WTC11 (cell line): Measurements from ENCODE around the gene PLIN3. TPM values are rescaled to one million over a fixed set of nuclear protein-coding genes. Genes with fewer than 3 reads are reported as not detected.

Experiments
- ATAC-seq: fragments of 200-7000 bp; cut with Tn5 transposase; 2 replicates; pipeline ENCODE4 v1.10.0; 2021; ENCODE audit warnings: mild to moderate bottlenecking, moderate library complexity
- CTCF ChIA-PET: fragments of 300-600 bp; sonication (Branson Sonifier 250); formaldehyde crosslinking; loops from one replicate; lab custom pipeline; 2021; ENCODE audit warnings: antibody characterized with exemption; lab: Charles Lee
- POLR2A ChIA-PET: fragments of 350-600 bp; sonication (Branson Sonifier 250); formaldehyde crosslinking; loops from one replicate; lab custom pipeline; 2021; ENCODE audit warnings: antibody characterized with exemption; lab: Charles Lee
- DNase-seq: peaks from one replicate; pipeline ENCODE4 v3.0.0; 2021; ENCODE audit warnings: low spot score
- H3K27ac Mint-ChIP-seq: 2 replicates; pipeline ENCODE4 v1.8.0; 2021; ENCODE audit warnings: mixed read lengths
- H3K27me3 Mint-ChIP-seq: 2 replicates; pipeline ENCODE4 v1.8.0; 2021; ENCODE audit warnings: low read depth, mild to moderate bottlenecking, moderate library complexity, mixed read lengths
- H3K36me3 Mint-ChIP-seq: 2 replicates; pipeline ENCODE4 v1.8.0; 2021; ENCODE audit warnings: mixed read lengths
- H3K4me1 Mint-ChIP-seq: 2 replicates; pipeline ENCODE4 v1.8.0; 2022; ENCODE audit warnings: mixed read lengths
- H3K4me3 Mint-ChIP-seq: 2 replicates; pipeline ENCODE4 v1.8.0; 2021; ENCODE audit warnings: mild to moderate bottlenecking, moderate library complexity, mixed read lengths
- H3K9me3 Mint-ChIP-seq: 2 replicates; pipeline ENCODE4 v1.8.0; 2021; ENCODE audit warnings: mixed read lengths
- CREM ChIP-seq: sonication (generic); formaldehyde crosslinking; IDR thresholded peaks from 2 replicates; pipeline ENCODE4 v1.8.1; 2022; ENCODE audit warnings: mild to moderate bottlenecking, missing genetic modification reagents, moderate library complexity
- ELF4 ChIP-seq: sonication (generic); formaldehyde crosslinking; IDR thresholded peaks from 2 replicates; pipeline ENCODE4 v1.8.1; 2022; ENCODE audit warnings: low read depth, mild to moderate bottlenecking, moderate library complexity, missing genetic modification reagents
- ETV6 ChIP-seq: sonication (generic); formaldehyde crosslinking; IDR thresholded peaks from 2 replicates; pipeline ENCODE4 v1.8.1; 2022; ENCODE audit warnings: mild to moderate bottlenecking, missing genetic modification reagents
- FOXK1 ChIP-seq: sonication (generic); formaldehyde crosslinking; IDR thresholded peaks from 2 replicates; pipeline ENCODE4 v1.8.0; 2022; ENCODE audit warnings: mild to moderate bottlenecking, moderate library complexity, missing genetic modification reagents
- GTF2I ChIP-seq: fragments of 250-450 bp; sonication (Bioruptor Pico); conservative IDR thresholded peaks from 2 replicates; pipeline ENCODE4 v1.4.0; 2021; ENCODE audit warnings: mild to moderate bottlenecking
- JUN ChIP-seq: sonication (generic); formaldehyde crosslinking; IDR thresholded peaks from 2 replicates; pipeline ENCODE4 v1.8.0; 2023; ENCODE audit warnings: mild to moderate bottlenecking, missing genetic modification reagents
- NR2C2 ChIP-seq: sonication (generic); formaldehyde crosslinking; IDR thresholded peaks from 2 replicates; pipeline ENCODE4 v1.8.0; 2022; ENCODE audit warnings: mild to moderate bottlenecking, missing genetic modification reagents
- OVOL2 ChIP-seq: fragments of 250-450 bp; sonication (Bioruptor Pico); IDR thresholded peaks from 2 replicates; pipeline ENCODE4 v1.9.0; 2021; ENCODE audit warnings: mild to moderate bottlenecking, borderline replicate concordance
- RORB ChIP-seq: fragments of 250-450 bp; sonication (Bioruptor Pico); IDR thresholded peaks from 2 replicates; pipeline ENCODE4 v1.9.0; 2021; ENCODE audit warnings: mild to moderate bottlenecking
- SOX15 ChIP-seq: fragments of 250-450 bp; sonication (Bioruptor Pico); IDR thresholded peaks from 2 replicates; pipeline ENCODE4 v1.9.0; 2021; ENCODE audit warnings: mild to moderate bottlenecking
- ZNF121 ChIP-seq: sonication (generic); formaldehyde crosslinking; IDR thresholded peaks from 2 replicates; pipeline ENCODE4 v1.8.0; 2023; ENCODE audit warnings: missing genetic modification reagents
- ZNF232 ChIP-seq: sonication (generic); formaldehyde crosslinking; IDR thresholded peaks from 2 replicates; pipeline ENCODE4 v1.8.0; 2022; ENCODE audit warnings: mild to moderate bottlenecking, missing genetic modification reagents
- ZNF396 ChIP-seq: fragments of 250-450 bp; sonication (Bioruptor Pico); IDR thresholded peaks from 2 replicates; pipeline ENCODE4 v1.8.0; 2021; ENCODE audit warnings: mild to moderate bottlenecking, moderate library complexity, borderline replicate concordance
- total RNA-seq: library from RNA; stranded (reverse); gene quantifications from 3 replicates; pipeline ENCODE4 v1.2.3, GENCODE V29; 2021
- TF ChIP-seq, protein P1 (sequence below): sonication (generic); formaldehyde crosslinking; IDR thresholded peaks from 2 replicates; pipeline ENCODE4 v1.8.0; 2022; ENCODE audit warnings: mild to moderate bottlenecking, missing genetic modification reagents
- TF ChIP-seq, protein P2 (sequence below): fragments of 250-450 bp; sonication (Bioruptor Pico); IDR thresholded peaks from 2 replicates; pipeline ENCODE4 v1.8.0; 2021; ENCODE audit warnings: mild to moderate bottlenecking
- TF ChIP-seq, protein P3 (sequence below): sonication (generic); formaldehyde crosslinking; IDR thresholded peaks from 2 replicates; pipeline ENCODE4 v1.8.1; 2023; ENCODE audit warnings: mild to moderate bottlenecking, missing genetic modification reagents, moderate library complexity
- TF ChIP-seq, protein P4 (sequence below): fragments of 250-450 bp; sonication (Bioruptor Pico); conservative IDR thresholded peaks from 2 replicates; pipeline ENCODE4 v1.9.0; 2021; ENCODE audit warnings: mild to moderate bottlenecking

Gene PLIN3
- total RNA-seq, 1 experiment from 2014 or later: 61.3 TPM

DNA sequence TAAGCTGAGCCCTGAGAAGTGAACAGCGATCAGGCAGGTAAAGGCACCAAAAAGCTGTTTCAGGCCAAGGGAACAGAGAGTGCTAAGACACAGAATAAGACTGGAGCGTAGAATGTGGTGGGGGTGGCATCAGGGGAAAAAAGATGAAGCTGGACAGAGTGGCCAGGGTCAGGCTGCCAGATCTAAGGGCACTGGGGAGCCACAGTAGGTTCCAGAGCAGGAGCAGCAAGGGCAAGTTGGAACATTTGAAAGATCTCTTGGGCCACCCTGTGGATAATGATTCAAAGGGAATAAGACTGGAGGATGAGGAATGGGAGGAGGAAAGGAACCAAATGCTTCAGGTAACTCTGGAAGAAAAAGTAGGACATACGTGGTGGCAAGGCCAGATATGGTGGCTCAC lies 6.5 kb upstream of the PLIN3 start:
- CTCF ChIA-PET: interaction anchor here (0.6 to 5.2 kb wide), 4 partner anchors 38 to 409 kb away, joined by 3 to 64 read pairs (median 7); no protein-coding TSS in a partner anchor
- POLR2A ChIA-PET: no interaction called here
- TF ChIP-seq RORB (CRISPR knock-in tag) (no peak), GTF2I (0 out of 2 replicates have a peak, but pooled peaks have one; percentile 51), ZNF121 (CRISPR knock-in tag) (no peak)

DNA sequence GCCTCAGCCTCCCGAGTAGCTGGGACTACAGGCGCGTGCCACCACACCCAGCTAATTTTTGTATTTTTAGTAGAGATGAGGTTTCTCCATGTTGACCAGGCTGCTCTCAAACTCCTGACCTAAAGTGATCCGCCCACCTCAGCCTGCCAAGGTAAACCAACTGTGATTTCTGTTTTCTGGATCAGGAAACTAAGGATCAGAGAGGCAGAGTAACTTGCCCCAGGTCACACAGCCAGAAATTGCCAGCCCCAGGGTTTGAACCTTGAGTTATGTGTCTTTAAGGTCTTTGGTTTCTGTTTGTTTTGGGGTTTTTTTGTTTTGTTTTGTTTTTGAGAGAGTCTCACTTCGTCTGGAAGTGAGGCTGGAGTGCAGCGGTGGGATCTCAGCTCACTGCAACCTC lies 4.2 kb upstream of the PLIN3 start:
- ChIA-PET POLR2A (interaction anchor here (1.0 kb wide), 1 partner anchor 42 kb away, joined by 4 read pairs; no protein-coding TSS in a partner anchor), CTCF (interaction anchor here (0.7 to 5.2 kb wide), 8 partner anchors 20 to 62 kb away, joined by 3 to 64 read pairs (median 6); no protein-coding TSS in a partner anchor)
- Mint-ChIP-seq H3K4me1 (peaks cover 3% of the 10 kb centered on the region), H3K9me3 (no peaks in the 10 kb centered on the region)
- DNase-seq: no peak
- ATAC-seq: no peak
- TF ChIP-seq, protein P1, sequence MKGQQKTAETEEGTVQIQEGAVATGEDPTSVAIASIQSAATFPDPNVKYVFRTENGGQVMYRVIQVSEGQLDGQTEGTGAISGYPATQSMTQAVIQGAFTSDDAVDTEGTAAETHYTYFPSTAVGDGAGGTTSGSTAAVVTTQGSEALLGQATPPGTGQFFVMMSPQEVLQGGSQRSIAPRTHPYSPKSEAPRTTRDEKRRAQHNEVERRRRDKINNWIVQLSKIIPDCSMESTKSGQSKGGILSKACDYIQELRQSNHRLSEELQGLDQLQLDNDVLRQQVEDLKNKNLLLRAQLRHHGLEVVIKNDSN (CRISPR knock-in tag): no peak
- TF ChIP-seq CREM (no peak), JUN (CRISPR knock-in tag) (no peak), ZNF396 (no peak), ETV6 (CRISPR knock-in tag) (no peak), SOX15 (no peak), OVOL2 (CRISPR knock-in tag) (no peak), NR2C2 (CRISPR knock-in tag) (no peak), ZNF232 (CRISPR knock-in tag) (no peak), FOXK1 (CRISPR knock-in tag) (no peak)
- TF ChIP-seq, protein P2, sequence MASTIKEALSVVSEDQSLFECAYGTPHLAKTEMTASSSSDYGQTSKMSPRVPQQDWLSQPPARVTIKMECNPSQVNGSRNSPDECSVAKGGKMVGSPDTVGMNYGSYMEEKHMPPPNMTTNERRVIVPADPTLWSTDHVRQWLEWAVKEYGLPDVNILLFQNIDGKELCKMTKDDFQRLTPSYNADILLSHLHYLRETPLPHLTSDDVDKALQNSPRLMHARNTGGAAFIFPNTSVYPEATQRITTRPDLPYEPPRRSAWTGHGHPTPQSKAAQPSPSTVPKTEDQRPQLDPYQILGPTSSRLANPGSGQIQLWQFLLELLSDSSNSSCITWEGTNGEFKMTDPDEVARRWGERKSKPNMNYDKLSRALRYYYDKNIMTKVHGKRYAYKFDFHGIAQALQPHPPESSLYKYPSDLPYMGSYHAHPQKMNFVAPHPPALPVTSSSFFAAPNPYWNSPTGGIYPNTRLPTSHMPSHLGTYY (CRISPR knock-in tag): no peak
- TF ChIP-seq, protein P3, sequence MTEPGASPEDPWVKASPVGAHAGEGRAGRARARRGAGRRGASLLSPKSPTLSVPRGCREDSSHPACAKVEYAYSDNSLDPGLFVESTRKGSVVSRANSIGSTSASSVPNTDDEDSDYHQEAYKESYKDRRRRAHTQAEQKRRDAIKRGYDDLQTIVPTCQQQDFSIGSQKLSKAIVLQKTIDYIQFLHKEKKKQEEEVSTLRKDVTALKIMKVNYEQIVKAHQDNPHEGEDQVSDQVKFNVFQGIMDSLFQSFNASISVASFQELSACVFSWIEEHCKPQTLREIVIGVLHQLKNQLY (CRISPR knock-in tag): no peak
- TF ChIP-seq, all 79 proteins: peak for 0
- Mint-ChIP-seq H3K27ac (no peak overlapping the region), H3K36me3 (no peaks in the 10 kb centered on the region), H3K27me3 (no peaks in the 10 kb centered on the region; the same call in 1 of the 2 replicates), H3K4me3 (no peak overlapping the region)

More for the DNA sequence above, 6.5 kb upstream of the PLIN3 start:
- Mint-ChIP-seq H3K27ac (peak overlapping the region; percentile 26; the same call in 1 of the 2 replicates), H3K4me3 (no peak overlapping the region), H3K9me3 (no peaks in the 10 kb centered on the region), H3K4me1 (peaks cover 9% of the 10 kb centered on the region; the same call in 1 of the 2 replicates), H3K27me3 (no peaks in the 10 kb centered on the region; the same call in 1 of the 2 replicates), H3K36me3 (no peaks in the 10 kb centered on the region)
- DNase-seq: no peak
- ATAC-seq: no peak

DNA sequence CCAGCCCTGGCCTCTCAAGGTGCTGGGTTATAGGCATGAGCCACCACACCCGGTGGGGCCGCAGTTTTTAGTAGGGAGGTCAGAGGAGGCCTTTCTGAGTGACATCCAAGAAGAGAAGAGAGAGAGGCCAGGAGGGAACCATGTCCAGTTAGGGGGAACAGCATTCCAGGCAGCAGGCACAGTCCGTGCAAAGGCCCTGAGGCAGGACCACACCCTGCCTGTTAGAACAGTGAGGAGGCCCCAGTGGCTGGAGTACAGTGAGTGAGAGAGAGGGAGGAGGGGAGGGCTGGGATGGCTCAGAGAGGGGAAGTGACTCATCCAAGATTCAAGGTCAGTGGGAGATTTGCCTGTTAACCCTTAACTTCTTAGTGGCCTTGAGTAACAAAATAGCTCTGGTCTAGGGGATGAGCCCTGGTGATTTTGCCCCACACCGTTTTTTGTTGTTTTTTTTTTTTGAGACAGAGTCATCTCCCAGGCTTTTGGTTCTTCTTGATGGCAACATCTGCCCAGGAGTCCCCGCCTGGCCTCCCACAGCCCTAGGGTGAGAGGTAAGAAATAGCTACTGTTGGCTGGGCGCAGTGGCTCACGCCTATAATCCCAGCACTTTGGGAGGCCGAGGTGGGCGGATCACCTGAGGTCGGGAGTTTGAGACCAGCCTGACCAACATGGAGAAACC lies 2.7 kb upstream of the PLIN3 start:
- H3K27ac Mint-ChIP-seq: no peak overlapping the region
- no peak overlapping the region for H3K4me3 Mint-ChIP-seq
- H3K4me1 Mint-ChIP-seq: peaks cover 8% of the 10 kb centered on the region
- H3K27me3 Mint-ChIP-seq: no peaks in the 10 kb centered on the region; the same call in 1 of the 2 replicates
- TF ChIP-seq FOXK1 (CRISPR knock-in tag) (no peak), ELF4 (CRISPR knock-in tag) (no peak), GTF2I (peak; percentile 69; the same call in 1 of the 2 replicates)
- TF ChIP-seq, protein P4, sequence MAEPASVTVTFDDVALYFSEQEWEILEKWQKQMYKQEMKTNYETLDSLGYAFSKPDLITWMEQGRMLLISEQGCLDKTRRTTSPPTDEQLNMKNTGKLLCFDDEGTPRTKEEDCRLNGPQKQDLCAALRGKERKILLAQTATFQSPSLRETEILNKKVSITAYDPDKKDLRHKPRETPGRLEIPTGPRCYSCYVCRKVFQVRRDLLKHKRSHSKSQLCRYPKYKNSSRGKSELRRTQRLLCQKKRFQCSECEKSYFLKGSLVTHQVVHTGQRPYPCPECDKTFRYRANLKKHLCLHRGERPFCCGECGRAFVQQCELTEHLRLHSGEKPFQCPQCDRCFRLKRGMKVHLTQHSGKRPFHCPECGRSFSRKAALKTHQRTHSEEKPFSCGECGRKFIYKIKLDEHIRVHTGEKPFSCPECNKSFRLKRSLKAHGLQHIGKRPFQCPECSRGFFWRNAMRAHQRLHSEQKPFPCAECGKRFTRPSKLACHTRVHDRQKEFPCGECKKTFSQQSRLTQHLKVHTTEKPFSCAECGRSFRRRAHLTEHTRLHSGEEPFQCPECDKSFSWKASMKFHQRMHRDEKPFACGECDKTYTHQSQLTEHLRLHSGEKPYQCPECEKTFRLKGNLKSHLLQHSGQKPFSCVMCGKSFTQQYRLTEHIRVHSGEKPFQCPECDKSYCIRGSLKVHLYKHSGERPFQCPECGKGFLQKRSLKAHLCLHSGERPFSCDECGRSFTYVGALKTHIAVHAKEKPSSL (CRISPR knock-in tag): no peak
- no peaks in the 10 kb centered on the region for H3K9me3 Mint-ChIP-seq
- CTCF ChIA-PET: interaction anchor here (0.8 to 5.2 kb wide), 5 partner anchors 18 to 61 kb away, joined by 3 to 64 read pairs (median 7); no protein-coding TSS in a partner anchor
- DNase-seq: no peak
- ATAC-seq: no peak
- no peaks in the 10 kb centered on the region for H3K36me3 Mint-ChIP-seq
- POLR2A ChIA-PET: no interaction called here
